Measurements from ENCODE around the gene MRPL39. TPM values are rescaled to one million over a fixed set of nuclear protein-coding genes. Genes with fewer than 3 reads are reported as not detected.

Gene MRPL39
- total RNA-seq, 4 donors from 2014 or later, result 12.5 to 30.5 (median 28.1) TPM

DNA sequence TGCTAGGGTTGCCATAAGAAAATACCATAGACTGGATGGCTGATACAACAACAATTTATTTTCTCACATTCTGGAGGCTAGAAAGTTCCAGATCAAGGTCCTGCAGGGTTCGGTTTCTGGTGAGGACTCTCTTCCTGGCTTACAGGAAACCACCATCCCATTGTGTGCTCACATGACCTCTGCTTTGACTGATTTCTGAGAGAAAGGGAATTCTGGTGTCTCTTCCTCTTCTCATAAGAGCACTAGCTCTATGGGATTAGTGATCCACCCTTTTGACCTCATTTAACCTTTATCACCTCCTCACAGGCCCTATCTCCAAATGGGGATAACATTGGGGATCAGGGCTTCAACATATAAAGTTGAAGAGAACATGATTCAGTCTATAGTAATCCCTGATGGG is 47.5 kb downstream of the MRPL39 start:
- no peak for DNase-seq
- 64 to 89% methylated on average over 1 of the region's 1 CpG for WGBS, 2 donors
- TF ChIP-seq POLR2A (IDR thresholded peaks at IDR 0.05), result no peak
- TF ChIP-seq CTCF (IDR thresholded peaks at IDR 0.05), result no peak
- peaks cover 0 to 31% (median 0%) of the 10 kb centered on the region in 3 donors for H3K4me1 ChIP-seq
- no peak overlapping the region for H3K4me3 ChIP-seq
- H3K27ac ChIP-seq, result no peak overlapping the region
- intact Hi-C loops (cut with DNase I), result no loop called here
- no peaks in the 10 kb centered on the region for H3K27me3 ChIP-seq
- no peaks in the 10 kb centered on the region for H3K9me3 ChIP-seq
- no peaks in the 10 kb centered on the region for H3K36me3 ChIP-seq

- 79 to 83% methylated on average over 2 of the region's 2 CpGs for WGBS, 2 donors
- Histone ChIP-seq H3K36me3 (no peaks in the 10 kb centered on the region), H3K27ac (no peak overlapping the region), H3K9me3 (no peaks in the 10 kb centered on the region), H3K4me3 (no peak overlapping the region), H3K4me1 (peaks cover 0 to 29% (median 0%) of the 10 kb centered on the region in 3 donors), H3K27me3 (no peaks in the 10 kb centered on the region)
- intact Hi-C loops (cut with DNase I), result no loop called here
- no peak for DNase-seq
- TF ChIP-seq POLR2A (IDR thresholded peaks at IDR 0.05), result no peak
- no peak for TF ChIP-seq CTCF (IDR thresholded peaks at IDR 0.05)
Observed at GRCh38 chr21:25558123-25558522, 49.2 kb downstream of the MRPL39 start.

DNA sequence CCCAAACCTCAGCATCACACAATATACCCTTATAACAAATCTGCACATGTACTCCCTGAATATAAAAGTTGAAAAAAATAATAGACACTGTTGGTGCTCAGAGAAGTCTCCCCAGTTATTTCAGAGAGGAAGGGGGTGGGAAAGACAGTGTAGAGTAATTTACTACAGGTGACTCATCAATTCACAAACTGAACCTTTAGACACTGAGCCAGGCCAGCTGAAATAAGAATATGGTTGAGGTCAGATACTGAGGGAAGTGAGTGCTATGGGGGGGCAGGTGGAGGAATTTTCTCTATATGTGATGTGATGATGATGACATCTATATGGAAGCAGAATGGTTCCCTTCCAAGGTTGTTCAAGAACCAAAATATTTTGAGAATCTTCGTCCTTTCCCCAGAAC is 50.1 kb downstream of the MRPL39 start:
- Histone ChIP-seq H3K4me3 (no peak overlapping the region), H3K36me3 (no peaks in the 10 kb centered on the region), H3K9me3 (no peaks in the 10 kb centered on the region), H3K27me3 (no peaks in the 10 kb centered on the region), H3K27ac (no peak overlapping the region), H3K4me1 (peaks cover 0 to 20% (median 0%) of the 10 kb centered on the region in 3 donors)
- intact Hi-C loops (cut with DNase I), result no loop called here
- DNase-seq, result no peak
- 85 to 92% methylated on average over 1 of the region's 1 CpG for WGBS, 2 donors
- TF ChIP-seq CTCF (IDR thresholded peaks at IDR 0.05), result no peak
- TF ChIP-seq POLR2A (IDR thresholded peaks at IDR 0.05), result no peak

- intact Hi-C loops (cut with DNase I), result no loop called here
- no peak for TF ChIP-seq POLR2A (IDR thresholded peaks at IDR 0.05)
- no peak for TF ChIP-seq CTCF (IDR thresholded peaks at IDR 0.05)
- H3K4me3 ChIP-seq, result no peak overlapping the region
Observed at GRCh38 chr21:25556091-25556490, 51.2 kb downstream of the MRPL39 start.

DNA sequence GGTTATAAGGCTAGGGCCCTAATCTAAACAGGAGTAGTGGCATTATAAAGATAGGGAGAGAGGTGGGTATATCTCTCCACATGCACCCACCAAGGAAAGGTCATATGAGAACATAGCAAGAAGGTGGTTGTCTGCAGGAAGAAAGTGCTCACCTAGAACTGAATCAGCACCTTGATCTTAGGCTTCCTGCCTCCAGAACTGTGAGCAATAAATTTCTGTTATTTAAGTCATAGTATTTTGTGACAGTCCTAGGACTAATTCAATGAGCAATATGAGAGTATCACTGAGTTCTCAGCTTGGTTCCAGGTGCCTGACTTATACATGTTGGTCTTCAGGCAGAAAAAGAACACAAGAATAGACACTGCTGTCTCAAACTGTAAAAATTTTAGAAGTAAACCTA is 51.8 kb downstream of the MRPL39 start:
- intact Hi-C loops (cut with DNase I), result no loop called here
- no peaks in the 10 kb centered on the region for H3K36me3 ChIP-seq
- no peak for DNase-seq
- H3K9me3 ChIP-seq, result no peaks in the 10 kb centered on the region
- H3K27ac ChIP-seq, result no peak overlapping the region
- H3K4me3 ChIP-seq, result no peak overlapping the region
- H3K27me3 ChIP-seq, result no peaks in the 10 kb centered on the region
- TF ChIP-seq POLR2A (IDR thresholded peaks at IDR 0.05) (no peak), CTCF (IDR thresholded peaks at IDR 0.05) (no peak)
- H3K4me1 ChIP-seq, result peaks cover 0 to 4% (median 0%) of the 10 kb centered on the region in 3 donors

More at GRCh38 chr21:25556091-25556490, 51.2 kb downstream of the MRPL39 start:
- Histone ChIP-seq H3K36me3 (no peaks in the 10 kb centered on the region), H3K27me3 (no peaks in the 10 kb centered on the region), H3K9me3 (no peaks in the 10 kb centered on the region), H3K27ac (no peak overlapping the region), H3K4me1 (peaks cover 0 to 10% (median 0%) of the 10 kb centered on the region in 3 donors)
- DNase-seq, result no peak
